ENCODE measurements around the gene GBP1.
"Not testable (repeated sequence)": the region's sequence is repeated elsewhere in the genome, so short reads cannot be mapped to it uniquely, and the experiment has no call there.

GRCh38 chr1:89080068-89080467 is 15.1 kb upstream of the GBP1 start:
- TF ChIP-seq EP300, CTCF, POLR2A (IDR thresholded peaks at IDR 0.05): not testable (repeated sequence)
